Peyer's patch (tissue), 4 donors: Measurements from ENCODE around the gene FBXO40. TPM values are rescaled to one million over a fixed set of nuclear protein-coding genes. Genes with fewer than 3 reads are reported as not detected.

Experiments used
- DNase-seq, 3 donors: peaks; one replicate each; pipeline ENCODE4 v3.0.0-alpha.2; 2017 to 2019
- H3K27ac ChIP-seq, 4 donors: fragments of 200-600 bp; sonication (generic); one replicate each; pipeline ENCODE4 v1.5.1; 2016 to 2019
- H3K27me3 ChIP-seq, 2 donors: fragments of 200-600 bp; sonication (generic); one replicate each; pipeline ENCODE4 v1.5.1; 2019
- H3K36me3 ChIP-seq, 3 donors: fragments of 200-600 bp; sonication (generic); one replicate each; pipeline ENCODE4 v1.5.1; 2016 to 2019
- H3K4me1 ChIP-seq, 4 donors: fragments of 200-600 bp; sonication (generic); one replicate each; pipeline ENCODE4 v1.5.1; 2016 to 2019
- H3K4me3 ChIP-seq, 4 donors: fragments of 200-600 bp; sonication (generic); 1 replicate in 3 of 4; 2 replicates in 1 of 4; pipeline ENCODE4 v1.5.1; 2016 to 2019; ENCODE audit warnings: mild to moderate bottlenecking in 1 of 4
- H3K9me3 ChIP-seq, 4 donors: fragments of 200-600 bp; sonication (generic); one replicate each; pipeline ENCODE4 v1.5.1; 2016 to 2019; ENCODE audit warnings: mild to moderate bottlenecking in 1 of 4
- POLR2A ChIP-seq, 2 donors: fragments of 450-650 bp; IDR thresholded peaks; one replicate each; pipeline ENCODE4 v1.5.1; 2017; ENCODE audit warnings: antibody characterized with exemption in 2 of 2, mild to moderate bottlenecking in 2 of 2, moderate library complexity in 2 of 2
- total RNA-seq, 4 donors: library from RNA; depleted of rRNA; stranded (reverse); fragments of >200 nt; gene quantifications; one replicate each; pipeline ENCODE4 v1.1.0, GENCODE V29; 2016
- TF ChIP-seq, protein P1 (sequence below), 6 experiments: fragments of 450-650 bp in 4 of 6; fragments of 200-600 bp in 2 of 6; sonication (generic) in 1 of 6; IDR thresholded peaks; one replicate each; pipeline ENCODE4 v1.5.1; 2017 to 2019; ENCODE audit warnings: antibody characterized with exemption in 6 of 6, mild to moderate bottlenecking in 3 of 6, moderate library complexity in 1 of 6

FBXO40 gene
- total RNA-seq, 4 donors from 2014 or later = not detected

DNA sequence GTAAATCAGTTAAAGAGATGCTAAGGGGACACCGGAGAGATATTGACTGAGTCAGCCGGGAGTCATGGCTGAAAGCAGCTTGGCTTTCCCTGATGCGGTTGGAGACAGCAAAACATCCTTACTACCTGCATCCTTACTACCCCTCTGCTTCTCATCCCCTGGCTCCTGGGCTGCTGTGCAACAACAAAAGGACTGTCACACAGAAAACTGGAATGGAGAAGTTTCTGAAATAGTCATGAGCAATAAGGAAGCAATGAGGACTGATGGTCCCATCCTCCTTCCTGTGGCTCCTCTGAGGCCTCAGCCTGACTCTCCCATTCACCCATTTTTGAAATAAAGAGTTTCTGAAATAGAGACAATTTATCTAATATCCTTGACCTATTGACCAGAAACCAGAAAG lies 66.4 kb downstream of the FBXO40 start:
- peak overlapping the region; percentile 65 to 88 (median 82) for H3K27ac ChIP-seq
- TF ChIP-seq POLR2A (IDR thresholded peaks at IDR 0.05) = no peak
- TF ChIP-seq, protein P1, sequence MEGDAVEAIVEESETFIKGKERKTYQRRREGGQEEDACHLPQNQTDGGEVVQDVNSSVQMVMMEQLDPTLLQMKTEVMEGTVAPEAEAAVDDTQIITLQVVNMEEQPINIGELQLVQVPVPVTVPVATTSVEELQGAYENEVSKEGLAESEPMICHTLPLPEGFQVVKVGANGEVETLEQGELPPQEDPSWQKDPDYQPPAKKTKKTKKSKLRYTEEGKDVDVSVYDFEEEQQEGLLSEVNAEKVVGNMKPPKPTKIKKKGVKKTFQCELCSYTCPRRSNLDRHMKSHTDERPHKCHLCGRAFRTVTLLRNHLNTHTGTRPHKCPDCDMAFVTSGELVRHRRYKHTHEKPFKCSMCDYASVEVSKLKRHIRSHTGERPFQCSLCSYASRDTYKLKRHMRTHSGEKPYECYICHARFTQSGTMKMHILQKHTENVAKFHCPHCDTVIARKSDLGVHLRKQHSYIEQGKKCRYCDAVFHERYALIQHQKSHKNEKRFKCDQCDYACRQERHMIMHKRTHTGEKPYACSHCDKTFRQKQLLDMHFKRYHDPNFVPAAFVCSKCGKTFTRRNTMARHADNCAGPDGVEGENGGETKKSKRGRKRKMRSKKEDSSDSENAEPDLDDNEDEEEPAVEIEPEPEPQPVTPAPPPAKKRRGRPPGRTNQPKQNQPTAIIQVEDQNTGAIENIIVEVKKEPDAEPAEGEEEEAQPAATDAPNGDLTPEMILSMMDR (IDR thresholded peaks at IDR 0.05) = no peak
- DNase-seq = no peak
- no peaks in the 10 kb centered on the region for H3K27me3 ChIP-seq
- H3K36me3 ChIP-seq = peaks cover 0 to 27% (median 0%) of the 10 kb centered on the region in 3 donors
- H3K4me3 ChIP-seq = peak overlapping the region in 3 of 4 donors; percentile 31 to 45 (median 42)
- H3K9me3 ChIP-seq = no peaks in the 10 kb centered on the region
- peaks cover 0 to 6% (median 2%) of the 10 kb centered on the region in 4 donors for H3K4me1 ChIP-seq

DNA sequence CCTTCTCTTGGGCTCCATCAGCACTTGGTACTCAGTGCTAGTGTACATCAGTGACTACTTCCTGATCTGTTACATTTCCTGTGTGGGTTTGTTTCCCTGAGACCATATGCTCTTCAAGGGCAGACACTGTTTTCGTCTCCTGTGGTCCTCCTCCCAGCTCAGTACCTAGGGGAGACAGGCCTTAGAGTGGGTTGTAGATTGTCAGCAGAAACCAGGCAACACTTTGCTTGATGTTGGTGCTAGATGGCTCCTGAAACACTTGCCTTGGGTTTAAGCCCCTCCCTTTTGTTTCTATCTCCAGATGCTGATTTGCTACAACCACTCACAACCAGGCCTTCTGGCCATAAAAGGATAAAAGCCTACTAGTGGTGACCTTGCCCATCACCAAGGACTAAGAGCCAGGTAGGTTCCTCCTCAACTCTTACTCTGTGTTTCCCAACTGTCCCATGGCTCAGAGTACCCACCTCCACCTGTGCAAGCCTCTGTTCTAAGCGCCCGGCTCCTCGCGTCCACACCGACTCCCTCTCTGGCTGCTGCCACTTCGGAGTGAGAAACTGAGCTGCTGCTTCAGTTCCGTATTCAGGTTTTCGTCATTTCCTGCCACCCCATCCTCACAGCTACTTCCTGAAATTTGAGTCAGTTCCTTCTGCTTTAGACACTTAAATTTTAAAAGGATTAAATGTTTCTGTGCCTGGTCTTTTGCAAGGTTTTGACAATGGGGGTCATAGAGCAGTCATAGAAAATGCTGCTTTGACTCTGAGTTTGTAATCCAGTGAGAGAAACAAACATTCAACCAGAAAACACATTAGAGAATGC lies 67.4 kb downstream of the FBXO40 start, which contains the start of gene HCLS1:
Gene HCLS1, minus strand, starts transcription at position 548 of the 816 bp plus-strand sequence. CDS start 2,556 bp downstream, outside the sequence.
- Histone ChIP-seq H3K4me3 (peak within 1 kb of the TSS; percentile 31 to 47 (median 44)), H3K27me3 (no peaks in the 10 kb centered on the region), H3K9me3 (no peaks in the 10 kb centered on the region), H3K36me3 (peaks cover 0 to 37% (median 0%) of the 10 kb centered on the region in 3 donors), H3K4me1 (peaks cover 0 to 3% (median 1%) of the 10 kb centered on the region in 4 donors), H3K27ac (peak within 1 kb of the TSS; percentile 65 to 88 (median 82))
- TF ChIP-seq, protein P1 (IDR thresholded peaks at IDR 0.05) = no peak
- TF ChIP-seq POLR2A (IDR thresholded peaks at IDR 0.05) = peak; percentile 45 to 57
- peak; percentile 53 to 90 (median 83) for DNase-seq

DNA sequence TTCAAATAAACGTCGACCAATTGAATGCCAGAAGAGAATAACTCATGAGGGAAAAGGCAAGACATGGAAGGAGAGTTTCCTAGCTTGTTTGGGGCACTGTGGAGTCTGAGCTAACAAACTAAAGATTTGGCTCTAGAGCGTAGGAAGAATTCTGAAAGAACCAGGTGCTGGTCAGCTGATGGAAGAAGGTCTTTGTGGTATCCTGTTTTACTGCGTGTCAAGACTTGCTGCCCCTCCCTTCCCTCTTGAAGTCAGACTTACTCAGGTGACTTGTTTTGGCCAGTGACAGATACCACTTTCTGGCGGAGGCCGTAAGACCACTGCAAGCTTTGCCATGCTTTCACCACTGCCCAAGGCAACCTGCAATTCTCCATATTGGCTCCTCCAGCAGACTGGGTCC lies 68.2 kb downstream of the FBXO40 start:
- Histone ChIP-seq H3K9me3 (no peaks in the 10 kb centered on the region), H3K4me3 (no peak overlapping the region), H3K27ac (peak overlapping the region; percentile 65 to 88 (median 82)), H3K4me1 (peaks cover 0 to 3% (median 1%) of the 10 kb centered on the region in 4 donors), H3K27me3 (no peaks in the 10 kb centered on the region), H3K36me3 (peaks cover 0 to 41% (median 0%) of the 10 kb centered on the region in 3 donors)
- no peak for TF ChIP-seq POLR2A (IDR thresholded peaks at IDR 0.05)
- TF ChIP-seq, protein P1 (IDR thresholded peaks at IDR 0.05) = no peak
- DNase-seq = peak in 1 of 3 donors; percentile 18

DNA sequence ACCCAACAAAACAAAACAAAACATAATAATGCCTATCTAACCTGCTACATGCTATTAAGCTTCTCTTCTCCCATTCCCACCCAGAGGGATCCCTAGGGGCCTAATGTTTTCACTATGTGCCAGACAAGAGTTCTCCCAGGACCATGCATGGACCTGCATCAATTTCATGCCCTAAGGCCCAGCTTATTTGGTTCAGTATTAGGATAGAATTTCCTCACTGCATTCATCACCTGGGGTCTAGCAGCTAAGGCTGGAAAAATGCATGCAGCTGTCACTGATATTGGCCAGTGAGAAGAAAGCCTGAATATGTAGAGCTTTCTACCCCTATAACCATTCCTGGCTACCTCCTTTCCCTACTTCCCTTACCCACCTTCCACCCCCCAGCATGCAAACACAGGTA lies 69.6 kb downstream of the FBXO40 start:
- no peak for TF ChIP-seq POLR2A (IDR thresholded peaks at IDR 0.05)
- TF ChIP-seq, protein P1 (IDR thresholded peaks at IDR 0.05) = no peak
- Histone ChIP-seq H3K9me3 (no peaks in the 10 kb centered on the region), H3K4me1 (peaks cover 0 to 3% (median 1%) of the 10 kb centered on the region in 4 donors), H3K4me3 (no peak overlapping the region), H3K27ac (no peak overlapping the region), H3K27me3 (no peaks in the 10 kb centered on the region), H3K36me3 (peaks cover 0 to 54% (median 0%) of the 10 kb centered on the region in 3 donors)
- DNase-seq = no peak

DNA sequence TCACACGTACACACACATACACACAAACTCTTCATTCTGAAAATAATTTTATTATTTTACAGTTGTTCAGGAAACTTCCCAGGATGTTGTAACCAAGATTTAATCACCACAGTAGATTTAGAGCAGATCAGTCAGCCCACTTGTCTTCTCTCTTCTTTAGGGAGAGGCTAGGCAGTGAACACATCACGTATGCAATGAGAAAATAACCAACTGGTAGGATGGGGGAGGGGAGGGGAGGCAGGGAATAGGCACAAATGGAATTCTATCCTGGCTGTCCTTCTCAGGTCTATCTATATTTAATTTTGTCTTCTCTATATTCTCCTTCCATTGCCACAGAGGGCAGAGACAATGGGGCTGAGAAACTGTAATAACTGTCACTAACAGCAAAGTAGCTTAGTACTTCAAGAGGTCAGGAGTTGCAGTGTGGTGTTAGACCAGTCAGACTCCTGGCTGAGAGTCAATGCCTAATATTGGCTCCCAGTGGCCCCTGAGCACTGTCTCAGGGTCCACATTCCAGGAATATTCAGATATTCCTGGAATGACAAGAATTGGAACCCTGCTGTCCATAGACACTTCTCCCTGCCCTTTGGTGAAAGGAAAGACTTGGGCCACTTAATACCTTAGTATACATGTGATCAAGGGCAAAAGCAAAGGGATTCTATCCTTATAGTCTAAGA lies 70.1 kb downstream of the FBXO40 start:
- H3K4me1 ChIP-seq = peaks cover 0 to 3% (median 1%) of the 10 kb centered on the region in 4 donors
- no peak overlapping the region for H3K27ac ChIP-seq
- no peaks in the 10 kb centered on the region for H3K9me3 ChIP-seq
- H3K36me3 ChIP-seq = peaks cover 0 to 60% (median 0%) of the 10 kb centered on the region in 3 donors
- no peak for DNase-seq
- TF ChIP-seq, protein P1 (IDR thresholded peaks at IDR 0.05) = no peak
- no peak for TF ChIP-seq POLR2A (IDR thresholded peaks at IDR 0.05)
- H3K27me3 ChIP-seq = no peaks in the 10 kb centered on the region
- H3K4me3 ChIP-seq = no peak overlapping the region
